Neural progenitor cell (in vitro differentiated cells): ENCODE data around the gene C2orf68.

Experiments
- EZH2 ChIP-seq: fragments of 200-600 bp; sonication (generic); IDR thresholded peaks from 2 replicates; pipeline ENCODE4 v1.6.1; 2017; ENCODE audit warnings: antibody characterized with exemption, mild to moderate bottlenecking, moderate library complexity
- EZH2phosphoT487 ChIP-seq: fragments of 200-600 bp; sonication (generic); IDR thresholded peaks from 2 replicates; pipeline ENCODE4 v1.6.1; 2017; ENCODE audit warnings: antibody characterized with exemption
- TF ChIP-seq, protein P1 (sequence below): fragments of 200-600 bp; sonication (generic); IDR thresholded peaks from 2 replicates; pipeline ENCODE4 v1.5.1; 2017; ENCODE audit warnings: antibody characterized with exemption, mild to moderate bottlenecking

DNA sequence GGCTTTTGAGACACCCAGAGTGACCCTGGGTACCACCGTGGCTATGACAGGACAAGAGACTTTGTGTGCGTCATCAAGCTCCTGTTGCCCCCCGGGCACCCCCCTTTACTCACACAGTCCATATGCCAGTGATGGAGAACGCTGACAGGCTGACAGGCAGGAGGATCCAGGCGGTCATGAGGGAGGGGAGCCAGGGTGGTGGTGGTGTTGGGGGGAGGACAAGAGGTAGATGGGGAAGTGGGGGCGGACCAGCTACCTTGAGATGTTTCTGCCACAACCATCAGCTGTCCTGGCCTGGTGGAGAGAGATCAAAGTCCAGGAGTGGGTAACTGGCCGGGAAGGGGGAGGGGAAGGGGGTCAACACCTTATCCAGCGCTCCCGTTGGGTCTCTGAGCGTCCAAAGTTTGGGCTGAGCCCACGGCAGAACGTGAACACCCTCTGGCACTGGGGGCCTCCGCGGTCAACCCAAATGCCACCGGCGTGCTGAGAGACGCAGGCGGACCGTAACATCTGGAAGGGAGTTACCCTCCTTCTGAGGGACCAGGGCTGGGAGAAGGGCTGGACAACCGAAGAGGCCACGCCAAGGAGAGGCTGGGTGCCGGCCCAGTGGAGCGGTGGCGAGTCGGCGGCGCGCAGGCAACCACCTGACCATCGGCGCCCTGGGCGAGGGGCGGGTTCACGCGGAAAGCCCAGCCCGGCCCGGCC is 9.9 kb downstream of the C2orf68 start:
- TF ChIP-seq, protein P1, sequence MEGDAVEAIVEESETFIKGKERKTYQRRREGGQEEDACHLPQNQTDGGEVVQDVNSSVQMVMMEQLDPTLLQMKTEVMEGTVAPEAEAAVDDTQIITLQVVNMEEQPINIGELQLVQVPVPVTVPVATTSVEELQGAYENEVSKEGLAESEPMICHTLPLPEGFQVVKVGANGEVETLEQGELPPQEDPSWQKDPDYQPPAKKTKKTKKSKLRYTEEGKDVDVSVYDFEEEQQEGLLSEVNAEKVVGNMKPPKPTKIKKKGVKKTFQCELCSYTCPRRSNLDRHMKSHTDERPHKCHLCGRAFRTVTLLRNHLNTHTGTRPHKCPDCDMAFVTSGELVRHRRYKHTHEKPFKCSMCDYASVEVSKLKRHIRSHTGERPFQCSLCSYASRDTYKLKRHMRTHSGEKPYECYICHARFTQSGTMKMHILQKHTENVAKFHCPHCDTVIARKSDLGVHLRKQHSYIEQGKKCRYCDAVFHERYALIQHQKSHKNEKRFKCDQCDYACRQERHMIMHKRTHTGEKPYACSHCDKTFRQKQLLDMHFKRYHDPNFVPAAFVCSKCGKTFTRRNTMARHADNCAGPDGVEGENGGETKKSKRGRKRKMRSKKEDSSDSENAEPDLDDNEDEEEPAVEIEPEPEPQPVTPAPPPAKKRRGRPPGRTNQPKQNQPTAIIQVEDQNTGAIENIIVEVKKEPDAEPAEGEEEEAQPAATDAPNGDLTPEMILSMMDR = no peak
- no peak for TF ChIP-seq EZH2phosphoT487
- TF ChIP-seq EZH2 = no peak
